Measurements from ENCODE around the gene CRIP1. TPM values are rescaled to one million over a fixed set of nuclear protein-coding genes. Genes with fewer than 3 reads are reported as not detected.

Gene CRIP1
- 100 to 1,000 TPM; 171 to 281 TPM for total RNA-seq
- polyA plus RNA-seq (ENCODE audit: insufficient read length in 6 of 6): 100 to 1,000 TPM in 2 of 6 donors, 10 to 100 TPM in 4; 71.5 to 141 (median 83.9) TPM
- long read RNA-seq, donor 1, transcript CRIP1-201 (5 exons, 1,311 nt): major isoform, 171 of 208 reads
- long read RNA-seq, donor 1, transcript CRIP1-206 (3 exons, 2,241 nt): minor isoform, 7 of 208 reads
- long read RNA-seq, donor 1, transcript CRIP1-205 (4 exons, 638 nt): minor isoform, 20 of 208 reads
- long read RNA-seq, donor 1, partial matches to known transcripts: 0 of 208 reads
- long read RNA-seq, donor 1, other reads (novel, unspliced or antisense): 6 of 208 reads
- long read RNA-seq, donor 2, transcript CRIP1-201 (5 exons, 1,311 nt): major isoform, 52 of 68 reads
- long read RNA-seq, donor 2, transcript CRIP1-205 (4 exons, 638 nt): minor isoform, 10 of 68 reads
- long read RNA-seq, donor 2, partial matches to known transcripts: 0 of 68 reads
- long read RNA-seq, donor 2, other reads (novel, unspliced or antisense): 0 of 68 reads
- long read RNA-seq, donor 3, transcript CRIP1-201 (5 exons, 1,311 nt): major isoform, 88 of 109 reads
- long read RNA-seq, donor 3, transcript CRIP1-205 (4 exons, 638 nt): minor isoform, 13 of 109 reads
- long read RNA-seq, donor 3, transcript CRIP1-206 (3 exons, 2,241 nt): minor isoform, 6 of 109 reads
- long read RNA-seq, donor 3, partial matches to known transcripts: 0 of 109 reads
- long read RNA-seq, donor 3, other reads (novel, unspliced or antisense): 0 of 109 reads
- long read RNA-seq, donor 4, transcript CRIP1-205 (4 exons, 638 nt): minor isoform, 25 of 285 reads
- long read RNA-seq, donor 4, transcript CRIP1-201 (5 exons, 1,311 nt): major isoform, 249 of 285 reads
- long read RNA-seq, donor 4, partial matches to known transcripts: 0 of 285 reads
- long read RNA-seq, donor 4, other reads (novel, unspliced or antisense): 8 of 285 reads
- long read RNA-seq, donor 5, transcript CRIP1-206 (3 exons, 2,241 nt): minor isoform, 7 of 165 reads
- long read RNA-seq, donor 5, transcript CRIP1-205 (4 exons, 638 nt): minor isoform, 17 of 165 reads
- long read RNA-seq, donor 5, transcript CRIP1-201 (5 exons, 1,311 nt): major isoform, 133 of 165 reads
- long read RNA-seq, donor 5, partial matches to known transcripts: 5 of 165 reads
- long read RNA-seq, donor 5, other reads (novel, unspliced or antisense): 0 of 165 reads
- long read RNA-seq, donor 6, transcript CRIP1-201 (5 exons, 1,311 nt): major isoform, 103 of 135 reads
- long read RNA-seq, donor 6, transcript CRIP1-205 (4 exons, 638 nt): minor isoform, 21 of 135 reads
- long read RNA-seq, donor 6, transcript CRIP1-206 (3 exons, 2,241 nt): minor isoform, 7 of 135 reads
- long read RNA-seq, donor 6, partial matches to known transcripts: 0 of 135 reads
- long read RNA-seq, donor 6, other reads (novel, unspliced or antisense): 0 of 135 reads
- long read RNA-seq, donor 7, transcript CRIP1-205 (4 exons, 638 nt): minor isoform, 9 of 47 reads
- long read RNA-seq, donor 7, transcript CRIP1-201 (5 exons, 1,311 nt): major isoform, 35 of 47 reads
- long read RNA-seq, donor 7, partial matches to known transcripts: 0 of 47 reads
- long read RNA-seq, donor 7, other reads (novel, unspliced or antisense): 0 of 47 reads
- long read RNA-seq, donor 8, transcript CRIP1-205 (4 exons, 638 nt): minor isoform, 6 of 73 reads
- long read RNA-seq, donor 8, transcript CRIP1-201 (5 exons, 1,311 nt): major isoform, 61 of 73 reads
- long read RNA-seq, donor 8, partial matches to known transcripts: 0 of 73 reads
- long read RNA-seq, donor 8, other reads (novel, unspliced or antisense): 0 of 73 reads
- long read RNA-seq, donor 9: 0 reads
- long read RNA-seq, donor 10, transcript CRIP1-205 (4 exons, 638 nt): minor isoform, 8 of 189 reads
- long read RNA-seq, donor 10, transcript CRIP1-201 (5 exons, 1,311 nt): major isoform, 176 of 189 reads
- long read RNA-seq, donor 10, partial matches to known transcripts: 1 of 189 reads
- long read RNA-seq, donor 10, other reads (novel, unspliced or antisense): 3 of 189 reads
- long read RNA-seq, donor 11: 0 reads
- long read RNA-seq, donor 12, transcript CRIP1-206 (3 exons, 2,241 nt): minor isoform, 5 of 88 reads
- long read RNA-seq, donor 12, transcript CRIP1-205 (4 exons, 638 nt): minor isoform, 8 of 88 reads
- long read RNA-seq, donor 12, transcript CRIP1-201 (5 exons, 1,311 nt): major isoform, 70 of 88 reads
- long read RNA-seq, donor 12, partial matches to known transcripts: 0 of 88 reads
- long read RNA-seq, donor 12, other reads (novel, unspliced or antisense): 0 of 88 reads

- DNase-seq: no peak
- no peak for ATAC-seq
- H3K27me3 ChIP-seq: peaks cover 0 to 57% of the 10 kb centered on the region in 2 donors
- peak within 1 kb of the TSS; percentile 85 to 97 for H3K27ac ChIP-seq
- H3K4me1 ChIP-seq: peaks cover 50 to 90% of the 10 kb centered on the region in 2 donors
- peak within 1 kb of the TSS; percentile 46 to 81 for H3K4me3 ChIP-seq
- intact Hi-C loops (cut with DNase I): loop anchor here in 1 of 2 donors (5.0 kb wide), 1 partner anchor 114 kb away; no protein-coding TSS in a partner anchor
- no peaks in the 10 kb centered on the region for H3K36me3 ChIP-seq
- no peaks in the 10 kb centered on the region for H3K9me3 ChIP-seq
- no peak for TF ChIP-seq CTCF (IDR thresholded peaks at IDR 0.05)
Measured at GRCh38 chr14:105486163-105486973, at the start of gene CRIP1. Gene CRIP1 (plus strand): TSS chr14:105486886. CDS start chr14:105487260, 374 bp downstream.

GRCh38 chr14:105436891-105437722, 49.6 kb upstream of the CRIP1 start:
- H3K27ac ChIP-seq: no peak overlapping the region
- no peak overlapping the region for H3K4me3 ChIP-seq
- no peak for DNase-seq
- no peaks in the 10 kb centered on the region for H3K4me1 ChIP-seq
- peaks cover 0 to 30% of the 10 kb centered on the region in 2 donors for H3K36me3 ChIP-seq
- H3K27me3 ChIP-seq: no peaks in the 10 kb centered on the region
- TF ChIP-seq CTCF (IDR thresholded peaks at IDR 0.05): no peak
- intact Hi-C loops (cut with DNase I): no loop called here
- H3K9me3 ChIP-seq: no peaks in the 10 kb centered on the region
- ATAC-seq: no peak

- no peak for ATAC-seq
- intact Hi-C loops (cut with DNase I): no loop called here
Measured at GRCh38 chr14:105437723-105438500, 48.8 kb upstream of the CRIP1 start.

More at GRCh38 chr14:105437723-105438500, 48.8 kb upstream of the CRIP1 start:
- peaks cover 0 to 38% of the 10 kb centered on the region in 2 donors for H3K36me3 ChIP-seq
- H3K27ac ChIP-seq: no peak overlapping the region
- H3K4me1 ChIP-seq: no peaks in the 10 kb centered on the region
- no peak for TF ChIP-seq CTCF (IDR thresholded peaks at IDR 0.05)
- DNase-seq: no peak
- no peaks in the 10 kb centered on the region for H3K27me3 ChIP-seq
- no peak overlapping the region for H3K4me3 ChIP-seq
- H3K9me3 ChIP-seq: no peaks in the 10 kb centered on the region

All from left lung (tissue), 14 donors.